HFFc6 (cell line): ENCODE results near the gene LECT2. TPM values are rescaled to one million over a fixed set of nuclear protein-coding genes. Genes with fewer than 3 reads are reported as not detected.

Experiments
- DNase-seq: peaks from one replicate; pipeline ENCODE4 v3.0.0-alpha.2; 2018
- H3K27ac Mint-ChIP-seq: 2 replicates; pipeline ENCODE4 v1.8.0; 2020; ENCODE audit warnings: mild to moderate bottlenecking, mixed read lengths
- H3K27me3 Mint-ChIP-seq: 2 replicates; pipeline ENCODE4 v1.8.0; 2021; ENCODE audit warnings: mild to moderate bottlenecking, moderate library complexity, mixed read lengths; ENCODE audit not compliant: insufficient read depth
- H3K36me3 Mint-ChIP-seq: 2 replicates; pipeline ENCODE4 v1.8.0; 2021; ENCODE audit warnings: low read depth, mixed read lengths
- H3K4me1 Mint-ChIP-seq: 2 replicates; pipeline ENCODE4 v1.8.0; 2020; ENCODE audit warnings: low read depth, mixed read lengths
- H3K4me3 Mint-ChIP-seq: 2 replicates; pipeline ENCODE4 v1.8.0; 2020; ENCODE audit warnings: mild to moderate bottlenecking, moderate library complexity, mixed read lengths
- H3K9me3 Mint-ChIP-seq: 2 replicates; pipeline ENCODE4 v1.8.0; 2020; ENCODE audit warnings: mild to moderate bottlenecking, mixed read lengths
- CTCF ChIP-seq: fragments of 200-600 bp; sonication (generic); IDR thresholded peaks from 2 replicates; pipeline ENCODE4 v1.5.0; 2021; ENCODE audit warnings: antibody characterized with exemption, mild to moderate bottlenecking
- long read RNA-seq: library from polyadenylated mRNA; unstranded; transcript quantifications from one replicate; pipeline ENCODE4 v2.0.0, GENCODE V29; 2019
- total RNA-seq, 6 experiments: library from RNA; stranded (reverse); fragmentation: NEBNext Ultra II Directional; extraction: Animal tissue kit (Norgen Biotek cat#: 25700); gene quantifications; 2 replicates in 1 of 6; 3 replicates in 5 of 6; pipeline ENCODE4 v1.2.3, GENCODE V29; 2021

LECT2 gene
- not detected for total RNA-seq
- long read RNA-seq = 0 reads

GRCh38 chr5:135954899-135955298, at the start of gene LECT2:
Gene LECT2 (minus strand): TSS chr5:135954983. CDS start chr5:135954833, 150 bp downstream.
- no peak for DNase-seq
- Mint-ChIP-seq H3K4me3 (no peak within 1 kb of the TSS), H3K9me3 (no peaks in the 10 kb centered on the region), H3K4me1 (peaks cover 26% of the 10 kb centered on the region), H3K27me3 (peaks cover 1% of the 10 kb centered on the region; the same call in 1 of the 2 replicates), H3K27ac (no peak within 1 kb of the TSS), H3K36me3 (no peaks in the 10 kb centered on the region)
- no peak for TF ChIP-seq CTCF

- H3K36me3 Mint-ChIP-seq = no peaks in the 10 kb centered on the region
- TF ChIP-seq CTCF = no peak
- H3K9me3 Mint-ChIP-seq = no peaks in the 10 kb centered on the region
- peaks cover 74% of the 10 kb centered on the region for H3K4me1 Mint-ChIP-seq
- peak overlapping the region; percentile 63; the same call in 1 of the 2 replicates for H3K4me3 Mint-ChIP-seq
- peak overlapping the region; percentile 91 for H3K27ac Mint-ChIP-seq
- H3K27me3 Mint-ChIP-seq = no peaks in the 10 kb centered on the region
- peak; percentile 89 for DNase-seq
Observed at GRCh38 chr5:136004436-136004835, 49.7 kb upstream of the LECT2 start.

- Mint-ChIP-seq H3K27ac (peak overlapping the region; percentile 86), H3K27me3 (peaks cover 2% of the 10 kb centered on the region; the same call in 1 of the 2 replicates), H3K4me1 (peaks cover 85% of the 10 kb centered on the region), H3K4me3 (peak overlapping the region; percentile 18; the same call in 1 of the 2 replicates), H3K36me3 (no peaks in the 10 kb centered on the region), H3K9me3 (no peaks in the 10 kb centered on the region)
- no peak for TF ChIP-seq CTCF
- peak; percentile 52 for DNase-seq
Observed at GRCh38 chr5:136001466-136001981, 46.7 kb upstream of the LECT2 start.

GRCh38 chr5:136000932-136001331, 46.1 kb upstream of the LECT2 start:
- Mint-ChIP-seq H3K36me3 (no peaks in the 10 kb centered on the region), H3K27me3 (peaks cover 2% of the 10 kb centered on the region; the same call in 1 of the 2 replicates), H3K4me3 (no peak overlapping the region; the same call in none of the 2 replicates), H3K9me3 (no peaks in the 10 kb centered on the region), H3K4me1 (peaks cover 85% of the 10 kb centered on the region), H3K27ac (peak overlapping the region; percentile 86)
- no peak for DNase-seq
- TF ChIP-seq CTCF = no peak

- H3K27me3 Mint-ChIP-seq = peaks cover 2% of the 10 kb centered on the region; the same call in 1 of the 2 replicates
- no peaks in the 10 kb centered on the region for H3K9me3 Mint-ChIP-seq
- H3K4me1 Mint-ChIP-seq = peaks cover 85% of the 10 kb centered on the region
- H3K4me3 Mint-ChIP-seq = no peak overlapping the region
- peak overlapping the region; percentile 86 for H3K27ac Mint-ChIP-seq
- no peak for TF ChIP-seq CTCF
- no peaks in the 10 kb centered on the region for H3K36me3 Mint-ChIP-seq
- DNase-seq = no peak
Observed at GRCh38 chr5:136000147-136000546, 45.4 kb upstream of the LECT2 start.
